HG03159 (cell line): ENCODE results near the gene RAB39B.
A peak's percentile ranks its signal among the peaks of the same experiment; 100 is the strongest.

Source experiments
- ATAC-seq: cut with Tn5 transposase; IDR thresholded peaks from one replicate; pipeline ENCODE4 v1.9.1; 2021; ENCODE audit warnings: mild to moderate bottlenecking, moderate library complexity; ENCODE audit not compliant: unreplicated experiment

The RAB39B gene

DNA sequence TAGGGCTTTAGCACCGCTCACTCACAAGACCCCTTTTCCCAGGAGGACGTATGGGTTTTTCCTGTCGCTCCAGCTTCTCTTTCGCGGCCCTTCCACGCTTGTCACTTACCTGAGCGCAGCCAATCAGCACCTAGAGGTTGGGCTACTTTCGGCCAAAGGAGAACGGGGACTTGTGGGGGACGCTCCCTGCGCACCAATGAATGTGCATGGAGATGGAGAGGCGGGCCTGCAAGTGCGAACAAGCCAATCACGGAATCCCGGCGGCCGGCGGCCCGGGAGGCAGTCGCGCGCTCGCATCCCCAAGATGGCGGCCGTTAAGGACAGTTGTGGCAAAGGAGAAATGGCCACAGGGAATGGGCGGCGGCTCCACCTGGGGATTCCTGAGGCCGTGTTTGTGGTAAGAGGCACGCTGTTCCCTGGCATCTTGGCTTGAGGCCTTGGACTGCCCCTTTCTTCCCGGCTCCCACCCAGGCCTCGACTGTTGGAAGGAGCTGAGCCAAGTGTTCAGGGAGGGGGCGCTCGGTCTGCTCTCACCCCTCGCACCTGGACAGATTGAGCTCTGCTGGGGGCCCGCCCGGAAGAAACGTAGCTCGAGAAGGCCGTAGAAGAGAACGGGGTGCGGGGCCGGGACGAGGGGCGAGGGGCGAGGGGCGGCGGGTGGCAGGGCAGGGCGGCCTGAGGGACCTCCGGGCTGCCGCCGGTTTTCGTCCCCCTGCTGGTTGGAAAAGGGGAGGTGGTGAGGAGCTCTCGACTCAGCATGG is 47.9 kb downstream of the RAB39B start, which contains the start of gene VBP1:
Gene VBP1 (plus strand): TSS at position 282 of the 761 bp plus-strand sequence. CDS start 23 bp downstream, at position 305.
- peak; percentile 97 for ATAC-seq

DNA sequence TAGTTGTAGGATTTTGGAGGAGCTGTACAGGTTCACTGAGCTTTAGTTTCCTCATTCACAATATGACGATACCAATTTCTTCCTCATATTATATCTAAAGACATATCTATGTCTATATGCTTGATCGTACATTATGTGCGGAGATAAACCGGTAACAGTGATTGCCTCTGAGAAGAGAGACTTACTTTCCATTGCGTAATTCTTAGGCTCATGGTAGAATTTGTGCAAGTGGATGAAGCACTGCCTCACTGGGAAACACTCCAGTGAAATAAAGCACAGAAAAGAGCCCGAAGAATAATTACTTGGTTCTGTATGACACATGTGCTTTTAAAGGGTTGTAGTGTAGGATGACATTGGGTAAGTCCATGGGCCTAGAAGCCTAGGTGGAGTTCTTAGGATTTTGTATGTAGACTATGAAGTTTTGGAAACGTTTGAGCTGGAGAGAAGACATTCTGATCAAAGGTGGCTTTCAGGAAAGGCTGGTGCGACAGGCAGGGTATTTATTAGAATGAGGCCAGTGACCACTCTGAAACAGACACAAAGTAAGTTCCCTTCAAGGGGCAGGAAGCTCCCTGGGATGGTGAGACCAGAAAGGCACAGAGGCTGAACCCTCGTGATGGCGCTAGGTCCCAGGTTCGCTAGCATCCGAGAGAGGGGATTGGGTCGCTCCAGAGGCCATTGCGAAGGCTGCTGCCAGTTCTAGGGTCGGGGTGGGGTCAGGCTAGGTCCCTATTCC is 48.7 kb downstream of the RAB39B start:
- ATAC-seq: peak; percentile 38

DNA sequence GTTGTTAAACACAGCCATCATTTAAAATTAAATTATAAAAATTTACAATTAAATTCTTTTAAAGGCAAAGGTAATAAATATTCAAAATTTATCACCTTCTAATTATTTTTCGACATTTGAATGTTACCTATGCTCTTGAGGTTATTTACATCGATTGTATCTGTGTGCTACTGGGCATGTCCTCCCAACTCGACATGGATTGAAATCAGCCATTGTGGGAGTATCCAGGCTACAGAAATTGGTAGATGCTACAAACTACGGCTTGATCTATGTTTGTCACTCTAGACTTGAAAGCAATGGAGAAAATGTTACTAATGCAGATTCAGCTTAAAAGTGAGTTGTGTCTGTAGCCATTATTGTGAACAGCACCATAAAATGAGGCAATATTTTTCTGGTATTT is 50.6 kb downstream of the RAB39B start:
- ATAC-seq: no peak

DNA sequence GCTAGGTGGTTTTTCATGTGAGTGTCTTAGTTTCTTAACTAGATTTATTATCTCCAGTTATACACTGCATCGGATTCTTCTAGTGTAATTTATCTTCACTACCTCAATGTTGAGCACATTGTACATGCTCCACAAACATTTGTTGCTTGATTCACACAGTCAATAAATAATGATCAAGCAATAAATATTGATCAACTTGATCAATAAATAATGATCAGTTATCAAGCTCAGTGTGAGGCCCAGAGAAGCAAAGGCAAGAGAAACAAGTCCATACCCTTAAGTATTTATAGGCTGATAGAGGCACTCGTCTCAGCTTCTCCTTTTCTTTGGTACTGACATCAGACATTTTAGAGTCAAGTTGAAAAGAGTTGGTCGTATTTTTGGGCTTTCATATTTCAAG is 53.1 kb downstream of the RAB39B start:
- no peak for ATAC-seq
